Effector memory CD4-positive, alpha-beta T cell (primary cell): ENCODE measurements around the gene QTRT2.

Source experiments
- DNase-seq, 3 donors: peaks; one replicate each; pipeline ENCODE4 v3.0.0-alpha.2; 2020
- H3K27ac ChIP-seq: 2 replicates; pipeline ENCODE4 v1.7.0; 2013; ENCODE audit warnings: mild to moderate bottlenecking, low read length, moderate library complexity; ENCODE audit not compliant: insufficient read depth, poor library complexity, severe bottlenecking
- H3K27me3 ChIP-seq: replicated peaks from 2 replicates; pipeline ENCODE4 v1.7.0; 2013; ENCODE audit warnings: mild to moderate bottlenecking, low read length; ENCODE audit not compliant: insufficient read depth, control insufficient read depth, poor library complexity, severe bottlenecking
- H3K36me3 ChIP-seq: 2 replicates; pipeline ENCODE4 v1.7.0; 2013; ENCODE audit warnings: mild to moderate bottlenecking, low read length, moderate library complexity; ENCODE audit not compliant: control insufficient read depth, insufficient read depth
- H3K4me1 ChIP-seq: 2 replicates; pipeline ENCODE4 v1.7.0; 2013; ENCODE audit warnings: low read length, mild to moderate bottlenecking; ENCODE audit not compliant: control insufficient read depth, insufficient read depth, poor library complexity, severe bottlenecking
- H3K4me3 ChIP-seq: 2 replicates; pipeline ENCODE4 v1.7.0; 2013; ENCODE audit warnings: low read length, low read depth, mild to moderate bottlenecking; ENCODE audit not compliant: insufficient read depth, poor library complexity, severe bottlenecking
- H3K9me3 ChIP-seq: 2 replicates; pipeline ENCODE4 v1.7.0; 2013; ENCODE audit warnings: mild to moderate bottlenecking, low read length, moderate library complexity; ENCODE audit not compliant: control insufficient read depth

The QTRT2 gene

DNA sequence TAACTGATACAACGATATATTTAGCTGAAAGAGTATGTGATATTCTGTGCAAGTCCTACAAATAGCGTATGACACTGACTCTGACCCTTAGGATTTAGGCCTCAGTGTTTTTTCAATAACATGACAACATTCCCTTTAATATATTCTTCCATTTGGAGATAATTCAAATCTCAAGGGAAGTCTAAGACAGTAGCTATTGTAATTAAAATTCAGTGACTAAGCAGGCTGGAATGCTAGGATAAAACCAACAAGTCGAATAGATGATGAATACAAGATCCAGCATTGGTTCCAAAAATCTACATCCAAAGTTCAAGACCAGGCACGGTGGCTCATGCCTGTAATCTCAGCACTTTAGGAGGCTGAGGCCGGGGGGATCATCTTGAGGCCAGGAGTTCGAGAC lies 56.2 kb downstream of the QTRT2 start:
- no peaks in the 10 kb centered on the region for H3K36me3 ChIP-seq
- H3K9me3 ChIP-seq, result no peaks in the 10 kb centered on the region
- no peak for DNase-seq
- H3K27ac ChIP-seq, result no peak overlapping the region
- H3K4me3 ChIP-seq, result no peak overlapping the region
- H3K27me3 ChIP-seq, result no peaks in the 10 kb centered on the region
- H3K4me1 ChIP-seq, result no peaks in the 10 kb centered on the region

GRCh38 chr3:114114719-114115118 lies 58.2 kb downstream of the QTRT2 start:
- no peaks in the 10 kb centered on the region for H3K9me3 ChIP-seq
- H3K27ac ChIP-seq, result no peak overlapping the region
- no peaks in the 10 kb centered on the region for H3K27me3 ChIP-seq
- H3K36me3 ChIP-seq, result no peaks in the 10 kb centered on the region
- no peak for DNase-seq
- no peaks in the 10 kb centered on the region for H3K4me1 ChIP-seq
- H3K4me3 ChIP-seq, result no peak overlapping the region

DNA sequence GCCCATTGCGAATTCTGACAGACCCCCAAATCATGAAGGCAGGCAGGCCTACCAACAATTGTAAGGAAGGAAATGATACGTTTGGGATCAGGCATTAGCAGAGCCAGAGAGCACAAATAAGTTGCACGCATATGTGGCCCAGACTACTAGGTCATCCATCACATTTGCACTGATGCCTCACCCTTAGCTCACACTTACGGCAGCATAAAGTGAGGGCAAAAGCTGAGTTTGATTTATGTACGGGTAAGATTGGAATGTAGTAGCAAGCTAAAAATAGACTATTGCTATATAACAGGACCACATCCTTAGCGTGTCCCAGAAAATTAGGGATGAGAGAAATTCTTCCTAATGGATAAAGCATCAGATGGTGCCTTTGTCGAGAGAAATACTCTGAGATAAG lies 58.6 kb downstream of the QTRT2 start:
- Histone ChIP-seq H3K27ac (no peak overlapping the region), H3K4me1 (no peaks in the 10 kb centered on the region), H3K9me3 (no peaks in the 10 kb centered on the region), H3K4me3 (no peak overlapping the region), H3K27me3 (no peaks in the 10 kb centered on the region), H3K36me3 (no peaks in the 10 kb centered on the region)
- DNase-seq, result no peak

DNA sequence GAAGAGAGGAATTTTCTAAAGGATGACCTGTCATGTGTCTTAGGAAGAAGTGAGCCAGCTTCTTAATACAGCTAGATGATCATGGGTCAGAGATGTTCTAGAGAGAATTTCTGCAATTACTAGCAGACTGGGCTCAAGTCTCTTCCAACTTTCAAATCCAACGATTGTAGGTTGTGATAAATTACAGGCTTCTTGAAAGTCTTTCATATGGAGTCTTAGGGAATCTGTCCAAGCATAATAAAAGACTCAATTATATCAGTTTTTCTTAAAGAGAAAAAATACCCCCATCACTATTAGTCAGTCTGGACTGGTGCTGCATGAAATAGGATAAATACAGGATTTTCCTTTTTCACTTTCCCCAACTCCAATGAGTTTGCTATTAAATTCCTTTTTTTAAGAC lies 63.2 kb downstream of the QTRT2 start:
- DNase-seq, result no peak
- H3K27ac ChIP-seq, result no peak overlapping the region
- H3K36me3 ChIP-seq, result no peaks in the 10 kb centered on the region
- no peaks in the 10 kb centered on the region for H3K4me1 ChIP-seq
- H3K27me3 ChIP-seq, result no peaks in the 10 kb centered on the region
- H3K9me3 ChIP-seq, result no peaks in the 10 kb centered on the region
- no peak overlapping the region for H3K4me3 ChIP-seq

DNA sequence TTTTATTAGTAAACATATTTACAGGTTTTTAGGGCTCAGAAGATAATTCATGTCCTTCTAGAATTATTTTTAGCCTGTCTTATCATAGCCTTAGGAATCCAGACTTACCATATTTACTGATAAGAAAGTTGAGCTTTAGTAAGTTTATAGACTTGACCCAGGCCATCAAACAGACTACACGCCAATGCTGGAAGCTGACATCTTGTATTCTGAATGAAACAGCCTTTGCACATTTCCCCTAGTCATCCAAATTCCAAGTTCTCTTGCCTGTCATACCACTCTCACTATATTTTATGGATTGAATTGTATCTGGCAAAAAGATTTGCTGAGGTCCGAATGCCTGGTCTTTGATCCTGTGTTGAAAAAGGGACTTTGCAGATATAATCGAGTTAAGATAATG lies 63.7 kb downstream of the QTRT2 start:
- Histone ChIP-seq H3K9me3 (no peaks in the 10 kb centered on the region), H3K27ac (no peak overlapping the region), H3K36me3 (no peaks in the 10 kb centered on the region), H3K27me3 (no peaks in the 10 kb centered on the region), H3K4me3 (no peak overlapping the region), H3K4me1 (no peaks in the 10 kb centered on the region)
- DNase-seq, result no peak

- Histone ChIP-seq H3K4me3 (no peak overlapping the region), H3K36me3 (no peaks in the 10 kb centered on the region), H3K4me1 (no peaks in the 10 kb centered on the region), H3K27ac (no peak overlapping the region), H3K9me3 (no peaks in the 10 kb centered on the region), H3K27me3 (no peaks in the 10 kb centered on the region)
- no peak for DNase-seq
Measured at GRCh38 chr3:114122027-114122709, 65.6 kb downstream of the QTRT2 start.

DNA sequence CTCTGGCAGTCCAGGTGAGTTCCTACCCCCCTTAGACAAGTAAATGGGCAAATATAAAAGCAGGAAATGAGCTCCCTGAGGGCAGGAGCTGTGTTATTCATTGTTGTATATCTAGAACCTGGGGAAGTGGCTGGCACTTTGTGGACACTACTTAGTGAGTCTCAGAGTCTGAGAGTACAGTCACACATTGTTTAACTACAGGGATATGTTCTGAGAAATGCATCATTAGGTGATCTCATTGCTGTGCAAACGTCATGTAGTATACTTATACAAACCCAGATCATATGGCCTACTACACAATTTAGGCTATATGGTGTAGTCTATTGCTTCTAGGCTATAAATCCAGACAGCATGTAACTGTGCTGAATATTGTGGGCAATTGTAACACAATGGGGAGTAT lies 69.9 kb downstream of the QTRT2 start:
- no peak overlapping the region for H3K27ac ChIP-seq
- H3K9me3 ChIP-seq, result no peaks in the 10 kb centered on the region
- no peaks in the 10 kb centered on the region for H3K27me3 ChIP-seq
- no peak for DNase-seq
- no peaks in the 10 kb centered on the region for H3K4me1 ChIP-seq
- H3K36me3 ChIP-seq, result no peaks in the 10 kb centered on the region
- H3K4me3 ChIP-seq, result no peak overlapping the region

DNA sequence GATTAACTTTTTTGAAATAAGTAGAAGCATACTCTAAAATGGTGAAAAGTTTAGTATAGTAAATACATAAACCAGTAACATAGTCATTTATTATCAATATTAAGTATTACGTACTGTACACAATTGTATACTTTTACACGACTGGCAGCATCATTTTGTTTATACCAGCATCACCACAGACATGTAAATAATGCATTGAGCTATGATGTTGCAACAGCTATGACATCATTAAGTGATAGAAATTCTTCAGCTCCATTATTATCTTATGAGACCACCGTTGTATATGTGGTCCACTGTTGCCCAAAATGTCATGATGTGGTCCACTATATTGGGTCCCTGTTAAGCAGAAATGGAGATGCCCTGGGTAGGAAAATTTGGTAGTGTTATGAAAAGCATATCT lies 71.0 kb downstream of the QTRT2 start:
- DNase-seq, result no peak
- no peaks in the 10 kb centered on the region for H3K9me3 ChIP-seq
- H3K4me3 ChIP-seq, result no peak overlapping the region
- no peak overlapping the region for H3K27ac ChIP-seq
- no peaks in the 10 kb centered on the region for H3K4me1 ChIP-seq
- H3K27me3 ChIP-seq, result no peaks in the 10 kb centered on the region
- no peaks in the 10 kb centered on the region for H3K36me3 ChIP-seq

GRCh38 chr3:114128231-114128630 lies 71.7 kb downstream of the QTRT2 start:
- no peak for DNase-seq
- no peaks in the 10 kb centered on the region for H3K27me3 ChIP-seq
- H3K9me3 ChIP-seq, result no peaks in the 10 kb centered on the region
- no peak overlapping the region for H3K27ac ChIP-seq
- no peaks in the 10 kb centered on the region for H3K4me1 ChIP-seq
- no peak overlapping the region for H3K4me3 ChIP-seq
- no peaks in the 10 kb centered on the region for H3K36me3 ChIP-seq

- Histone ChIP-seq H3K27me3 (no peaks in the 10 kb centered on the region), H3K9me3 (no peaks in the 10 kb centered on the region), H3K4me3 (no peak overlapping the region), H3K27ac (no peak overlapping the region), H3K36me3 (no peaks in the 10 kb centered on the region), H3K4me1 (no peaks in the 10 kb centered on the region)
- no peak for DNase-seq
Measured at GRCh38 chr3:114128826-114129225, 72.3 kb downstream of the QTRT2 start.
